Stomach (tissue), 4 donors: ENCODE data around the gene PCSK2.

Experiments used
- CTCF ChIP-seq, 7 experiments: fragments of 450-650 bp in 4 of 7; fragments of 200-600 bp in 3 of 7; sonication (generic) in 3 of 7; IDR thresholded peaks; one replicate each; pipeline ENCODE4 v1.5.1; 2016 to 2019; ENCODE audit warnings: antibody characterized with exemption in 7 of 7, control low read depth in 2 of 7, mild to moderate bottlenecking in 1 of 7
- POLR2A ChIP-seq, 4 donors: fragments of 450-650 bp; IDR thresholded peaks; one replicate each; pipeline ENCODE4 v1.6.1; 2016; ENCODE audit warnings: antibody characterized with exemption in 4 of 4, control low read depth in 2 of 4, mild to moderate bottlenecking in 1 of 4, moderate library complexity in 1 of 4
- POLR2AphosphoS5 ChIP-seq, 3 donors: sonication (generic); formaldehyde crosslinking; IDR thresholded peaks; one replicate each; pipeline ENCODE4 v1.6.1; 2016; ENCODE audit warnings: antibody characterized with exemption in 3 of 3

- TF ChIP-seq POLR2AphosphoS5 (IDR thresholded peaks at IDR 0.05) (no peak), POLR2A (IDR thresholded peaks at IDR 0.05) (no peak), CTCF (IDR thresholded peaks at IDR 0.05) (no peak)
Measured at GRCh38 chr20:17403461-17403860, 176.6 kb downstream of the PCSK2 start.
